K562 treated with DMSO at 1 percent for 48 hours (cell line): ENCODE data around the gene SLC35F4. TPM values are rescaled to one million over a fixed set of nuclear protein-coding genes. Genes with fewer than 3 reads are reported as not detected.

ENCODE experiments used
- total RNA-seq: library from RNA; unstranded; fragments of 300-600 nt; gene quantifications from 2 replicates; pipeline ENCODE4 v1.2.3, GENCODE V29; 2022; ENCODE audit warnings: low replicate concordance; ENCODE audit errors: extremely low read depth

Gene SLC35F4
- total RNA-seq: not detected in 2 replicates

GRCh38 chr14:57865403-57866198, at the start of gene SLC35F4:
Gene SLC35F4 (minus strand): TSS chr14:57866092.

